ENCODE results near the gene HSP90B1. TPM values are rescaled to one million over a fixed set of nuclear protein-coding genes. Genes with fewer than 3 reads are reported as not detected.

Gene HSP90B1
- total and polyA plus RNA-seq, 10 of the 15 experiments (the other 5 are each of a cell fraction or from before 2014, with no cell fraction given): 254 to 968 (median 560) TPM

DNA sequence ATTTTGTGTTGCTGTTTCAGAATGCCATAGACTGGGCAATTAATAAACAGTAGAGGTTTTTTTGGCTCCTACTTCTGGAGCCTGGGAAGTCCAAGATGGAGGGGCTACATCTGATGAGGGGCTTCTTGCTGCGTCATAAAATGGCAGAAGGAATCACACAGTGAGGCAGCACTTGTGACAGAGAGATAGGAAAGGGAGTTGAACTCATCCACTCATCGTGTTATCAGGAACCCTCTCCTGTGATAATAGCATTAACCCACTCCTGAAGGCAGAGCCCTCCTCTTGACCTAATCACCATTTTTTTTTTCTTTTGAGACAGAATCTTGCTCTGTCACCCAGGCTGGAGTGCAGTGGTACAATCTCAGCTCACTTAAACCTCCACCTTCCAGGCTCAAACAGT is 45.2 kb downstream of the HSP90B1 start:
- intact Hi-C loops (cut with micrococcal nuclease; ENCODE audit: unreplicated experiment) (no loop called here), in situ Hi-C loops (cut with MboI) (no loop called here)
- CTCF ChIA-PET: interaction anchor here (2.1 kb wide), 1 partner anchor 97 kb away, joined by 6 read pairs; no protein-coding TSS in a partner anchor
- TF ChIP-seq RB1 (IDR thresholded peaks at IDR 0.05; ENCODE audit: borderline replicate concordance) (no peak), EZH2 (IDR thresholded peaks at IDR 0.05; ENCODE audit: borderline replicate concordance, control insufficient read depth, low read depth, low read length) (no peak)
- TF ChIP-seq, protein P1, sequence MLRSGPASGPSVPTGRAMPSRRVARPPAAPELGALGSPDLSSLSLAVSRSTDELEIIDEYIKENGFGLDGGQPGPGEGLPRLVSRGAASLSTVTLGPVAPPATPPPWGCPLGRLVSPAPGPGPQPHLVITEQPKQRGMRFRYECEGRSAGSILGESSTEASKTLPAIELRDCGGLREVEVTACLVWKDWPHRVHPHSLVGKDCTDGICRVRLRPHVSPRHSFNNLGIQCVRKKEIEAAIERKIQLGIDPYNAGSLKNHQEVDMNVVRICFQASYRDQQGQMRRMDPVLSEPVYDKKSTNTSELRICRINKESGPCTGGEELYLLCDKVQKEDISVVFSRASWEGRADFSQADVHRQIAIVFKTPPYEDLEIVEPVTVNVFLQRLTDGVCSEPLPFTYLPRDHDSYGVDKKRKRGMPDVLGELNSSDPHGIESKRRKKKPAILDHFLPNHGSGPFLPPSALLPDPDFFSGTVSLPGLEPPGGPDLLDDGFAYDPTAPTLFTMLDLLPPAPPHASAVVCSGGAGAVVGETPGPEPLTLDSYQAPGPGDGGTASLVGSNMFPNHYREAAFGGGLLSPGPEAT (IDR thresholded peaks at IDR 0.05; ENCODE audit: low read depth): no peak
- TF ChIP-seq, protein P2, sequence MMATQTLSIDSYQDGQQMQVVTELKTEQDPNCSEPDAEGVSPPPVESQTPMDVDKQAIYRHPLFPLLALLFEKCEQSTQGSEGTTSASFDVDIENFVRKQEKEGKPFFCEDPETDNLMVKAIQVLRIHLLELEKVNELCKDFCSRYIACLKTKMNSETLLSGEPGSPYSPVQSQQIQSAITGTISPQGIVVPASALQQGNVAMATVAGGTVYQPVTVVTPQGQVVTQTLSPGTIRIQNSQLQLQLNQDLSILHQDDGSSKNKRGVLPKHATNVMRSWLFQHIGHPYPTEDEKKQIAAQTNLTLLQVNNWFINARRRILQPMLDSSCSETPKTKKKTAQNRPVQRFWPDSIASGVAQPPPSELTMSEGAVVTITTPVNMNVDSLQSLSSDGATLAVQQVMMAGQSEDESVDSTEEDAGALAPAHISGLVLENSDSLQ (IDR thresholded peaks at IDR 0.05): no peak
- TF ChIP-seq, protein P3, sequence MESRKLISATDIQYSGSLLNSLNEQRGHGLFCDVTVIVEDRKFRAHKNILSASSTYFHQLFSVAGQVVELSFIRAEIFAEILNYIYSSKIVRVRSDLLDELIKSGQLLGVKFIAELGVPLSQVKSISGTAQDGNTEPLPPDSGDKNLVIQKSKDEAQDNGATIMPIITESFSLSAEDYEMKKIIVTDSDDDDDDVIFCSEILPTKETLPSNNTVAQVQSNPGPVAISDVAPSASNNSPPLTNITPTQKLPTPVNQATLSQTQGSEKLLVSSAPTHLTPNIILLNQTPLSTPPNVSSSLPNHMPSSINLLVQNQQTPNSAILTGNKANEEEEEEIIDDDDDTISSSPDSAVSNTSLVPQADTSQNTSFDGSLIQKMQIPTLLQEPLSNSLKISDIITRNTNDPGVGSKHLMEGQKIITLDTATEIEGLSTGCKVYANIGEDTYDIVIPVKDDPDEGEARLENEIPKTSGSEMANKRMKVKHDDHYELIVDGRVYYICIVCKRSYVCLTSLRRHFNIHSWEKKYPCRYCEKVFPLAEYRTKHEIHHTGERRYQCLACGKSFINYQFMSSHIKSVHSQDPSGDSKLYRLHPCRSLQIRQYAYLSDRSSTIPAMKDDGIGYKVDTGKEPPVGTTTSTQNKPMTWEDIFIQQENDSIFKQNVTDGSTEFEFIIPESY (IDR thresholded peaks at IDR 0.05): no peak
- BruUV-seq (replicated peaks): no TSS peak
- H3K9ac ChIP-seq (ENCODE audit: control insufficient read depth, insufficient read depth, low read length): no peak overlapping the region
- FAIRE-seq: no peak
- H3K4me3 ChIP-seq: no peak overlapping the region
- RAD21 ChIA-PET (ENCODE audit: unreplicated experiment): interaction anchor here (0.9 kb wide), 1 partner anchor 91 kb away, joined by 3 read pairs; no protein-coding TSS in a partner anchor
- whole genome bisulfite sequencing (ENCODE audit: insufficient coverage, insufficient replicate concordance, low lambda C conversion rate, missing lambda C conversion rate): 97% methylated on average over 2 of the region's 2 CpGs
- POLR2A ChIA-PET: interaction anchor here (1.0 kb wide), 1 partner anchor 10 kb away, joined by 3 read pairs; no protein-coding TSS in a partner anchor
- no peaks in the 10 kb centered on the region for H3K27me3 ChIP-seq (replicated peaks in 1 of 2; ENCODE audit: control insufficient read depth in 2 of 2, insufficient read depth in 2 of 2, low read length in 1 of 2)
- SMC1A ChIA-PET (ENCODE audit: uncharacterized antibody, unreplicated experiment): no interaction called here
- H4K20me1 ChIP-seq (ENCODE audit: control insufficient read depth, insufficient read depth): no peaks in the 10 kb centered on the region
- H3K4me1 ChIP-seq (ENCODE audit: control insufficient read depth, insufficient read depth, low read length): no peaks in the 10 kb centered on the region
- H3K36me3 ChIP-seq (ENCODE audit: control insufficient read depth in 2 of 2, insufficient read depth in 2 of 2, low read length in 1 of 2): peaks cover 2 to 22% of the 10 kb centered on the region in 2 experiments
- no peak for DNase-seq (ENCODE audit: low read depth, low spot score)
- no peak overlapping the region for H2AFZ ChIP-seq (ENCODE audit: control insufficient read depth, low read depth, low read length)
- H3K27ac ChIP-seq (ENCODE audit: control insufficient read depth, insufficient read depth): no peak overlapping the region
- no peak overlapping the region for H3K4me2 ChIP-seq (ENCODE audit: control insufficient read depth, insufficient read depth)
- H3K9me3 ChIP-seq (replicated peaks; ENCODE audit: control insufficient read depth, insufficient read depth, low read length): no peaks in the 10 kb centered on the region
- peaks cover 44% of the 10 kb centered on the region for H3K79me2 ChIP-seq (ENCODE audit: control insufficient read depth, insufficient read depth, low read length)
- no peak for ATAC-seq
